CD14-positive monocyte (primary cell): Measurements from ENCODE around the gene KIF27. TPM values are rescaled to one million over a fixed set of nuclear protein-coding genes. Genes with fewer than 3 reads are reported as not detected.

Experiments used
- DNase-seq, 3 donors: peaks; one replicate each; pipeline ENCODE4 v3.0.0-alpha.2; 2011 to 2022
- H2AFZ ChIP-seq: 2 replicates; pipeline ENCODE4 v1.6.0; 2012; ENCODE audit warnings: mild to moderate bottlenecking, low read depth, low read length, inconsistent platforms; ENCODE audit not compliant: insufficient read depth, poor library complexity, severe bottlenecking
- H3K27ac ChIP-seq, 2 donors: 1 replicate in 1 of 2; 2 replicates in 1 of 2; pipeline ENCODE4 v1.5.1; 2012 to 2013; ENCODE audit warnings: low read length in 2 of 2, control low read depth in 1 of 2, inconsistent platforms in 1 of 2, low read depth in 1 of 2, mild to moderate bottlenecking in 1 of 2
- H3K27me3 ChIP-seq, 2 donors: one replicate each; pipeline versions ENCODE4 v1.6.0 to v1.6.1; 2011 to 2013; ENCODE audit warnings: low read length in 2 of 2; ENCODE audit not compliant: control insufficient read depth in 2 of 2, insufficient read depth in 2 of 2
- H3K36me3 ChIP-seq, 2 donors: replicated peaks in 1 of 2; 1 replicate in 1 of 2; 2 replicates in 1 of 2; pipeline versions ENCODE4 v1.5.1 to v1.6.1; 2012 to 2013; ENCODE audit warnings: low read length in 2 of 2, control low read depth in 1 of 2, inconsistent platforms in 1 of 2, mild to moderate bottlenecking in 1 of 2; ENCODE audit not compliant: insufficient read depth in 2 of 2, control insufficient read depth in 1 of 2
- H3K4me1 ChIP-seq, 2 donors: 1 replicate in 1 of 2; 2 replicates in 1 of 2; pipeline versions ENCODE4 v1.5.1 to v1.6.1; 2012 to 2013; ENCODE audit warnings: low read length in 2 of 2, control low read depth in 1 of 2, inconsistent platforms in 1 of 2, mild to moderate bottlenecking in 1 of 2, moderate library complexity in 1 of 2; ENCODE audit not compliant: insufficient read depth in 2 of 2, control insufficient read depth in 1 of 2
- H3K4me2 ChIP-seq: replicated peaks from 2 replicates; pipeline ENCODE3; 2012; ENCODE audit warnings: low read length, moderate library complexity, mild to moderate bottlenecking; ENCODE audit not compliant: poor library complexity, severe bottlenecking; ENCODE audit errors: extremely low read depth
- H3K4me3 ChIP-seq, 3 experiments: fragments of 200-600 bp in 1 of 3; sonication (generic) in 1 of 3; replicated peaks in 1 of 3; 1 replicate in 2 of 3; 2 replicates in 1 of 3; pipeline ENCODE4 v1.5.1; 2011 to 2013; ENCODE audit warnings: low read length in 3 of 3, mild to moderate bottlenecking in 3 of 3, control low read depth in 2 of 3, low read depth in 2 of 3, inconsistent platforms in 1 of 3, moderate library complexity in 1 of 3
- H3K79me2 ChIP-seq: 2 replicates; pipeline ENCODE4 v1.6.0; 2012; ENCODE audit warnings: mild to moderate bottlenecking, control low read depth, inconsistent platforms, low read length, moderate library complexity; ENCODE audit not compliant: insufficient read depth
- H3K9ac ChIP-seq: 2 replicates; pipeline ENCODE4 v1.6.0; 2017; ENCODE audit warnings: low read length, mild to moderate bottlenecking; ENCODE audit not compliant: insufficient read depth, poor library complexity, severe bottlenecking
- H3K9me3 ChIP-seq, 2 donors: replicated peaks in 1 of 2; 1 replicate in 1 of 2; 2 replicates in 1 of 2; pipeline versions ENCODE4 v1.5.1 to v1.6.1; 2012 to 2013; ENCODE audit warnings: low read length in 2 of 2, control low read depth in 1 of 2; ENCODE audit not compliant: control insufficient read depth in 1 of 2, insufficient read depth in 1 of 2
- H4K20me1 ChIP-seq: 2 replicates; pipeline ENCODE4 v1.6.0; 2012; ENCODE audit warnings: mild to moderate bottlenecking, low read length, control low read depth, moderate library complexity; ENCODE audit not compliant: insufficient read depth
- H3K27ac Mint-ChIP-seq, 7 donors: one replicate each; pipeline ENCODE4 v1.8.0; 2020; ENCODE audit warnings: mild to moderate bottlenecking in 7 of 7, mixed read lengths in 7 of 7, moderate library complexity in 6 of 7, inconsistent platforms in 2 of 7
- H3K27me3 Mint-ChIP-seq, 3 donors: one replicate each; pipeline ENCODE4 v1.8.0; 2021 to 2022; ENCODE audit warnings: low read depth in 3 of 3, mild to moderate bottlenecking in 3 of 3, mixed read lengths in 3 of 3, moderate library complexity in 3 of 3, inconsistent platforms in 1 of 3
- H3K36me3 Mint-ChIP-seq, 2 donors: one replicate each; pipeline ENCODE4 v1.8.0; 2020; ENCODE audit warnings: mixed read lengths in 2 of 2, inconsistent platforms in 1 of 2, mild to moderate bottlenecking in 1 of 2
- H3K4me1 Mint-ChIP-seq: one replicate; pipeline ENCODE4 v1.8.0; 2020; ENCODE audit warnings: mild to moderate bottlenecking, mixed read lengths
- H3K4me3 Mint-ChIP-seq, 2 donors: one replicate each; pipeline ENCODE4 v1.8.0; 2020; ENCODE audit warnings: mild to moderate bottlenecking in 2 of 2, mixed read lengths in 2 of 2, moderate library complexity in 1 of 2
- H3K9me3 Mint-ChIP-seq, 7 donors: one replicate each; pipeline ENCODE4 v1.8.0; 2020 to 2022; ENCODE audit warnings: mixed read lengths in 7 of 7, mild to moderate bottlenecking in 6 of 7, moderate library complexity in 6 of 7, inconsistent platforms in 2 of 7
- CTCF ChIP-seq: fragments of 200-600 bp; IDR thresholded peaks from one replicate; pipeline ENCODE4 v1.8.0; 2022; ENCODE audit warnings: antibody characterized with exemption, mild to moderate bottlenecking
- WGBS: methylation state at CpG from one replicate; pipeline ENCODE4 v1.1.5; 2013; ENCODE audit warnings: missing lambda C conversion rate; ENCODE audit not compliant: insufficient coverage; 5-methylcytosine and 5-hydroxymethylcytosine counted together
- intact Hi-C, 2 donors: fragments of 100-400 bp; cut with micrococcal nuclease; formaldehyde crosslinking; loops; one replicate each; pipeline versions ENCODE4 v1.15.0 to v1.15.1; 2023
- polyA plus RNA-seq, 3 donors: library from polyadenylated mRNA; depleted of rRNA in 1 of 3; unstranded in 2 of 3; stranded (reverse) in 1 of 3; fragments of 300-500 nt in 2 of 3; fragments of >200 nt in 1 of 3; fragmentation: Illumina TruSeq in 2 of 3; gene quantifications; 1 replicate in 2 of 3; 2 replicates in 1 of 3; pipeline ENCODE4 v1.2.3, GENCODE V29; 2012 to 2021

Gene KIF27
- polyA plus RNA-seq, 3 donors = 0.58 to 1.3 (median 1.1) TPM

GRCh38 chr9:83936523-83936922, 15.3 kb upstream of the KIF27 start:
- DNase-seq = no peak
- peaks cover 0 to 1% (median 0%) of the 10 kb centered on the region in 3 donors for H3K27me3 Mint-ChIP-seq
- intact Hi-C loops = loop anchor here (5.0 kb wide), 3 partner anchors 236 to 376 kb away; no protein-coding TSS in a partner anchor
- H3K9me3 Mint-ChIP-seq = peaks cover 0 to 1% (median 0%) of the 10 kb centered on the region in 7 donors
- Histone ChIP-seq H3K79me2 (no peaks in the 10 kb centered on the region), H4K20me1 (no peaks in the 10 kb centered on the region), H3K36me3 (peaks cover 20 to 32% of the 10 kb centered on the region in 2 donors), H2AFZ (no peak overlapping the region), H3K27me3 (no peaks in the 10 kb centered on the region), H3K4me3 (no peak overlapping the region), H3K9ac (no peak overlapping the region), H3K9me3 (no peaks in the 10 kb centered on the region), H3K4me1 (peaks cover 41 to 48% of the 10 kb centered on the region in 2 donors), H3K27ac (no peak overlapping the region), H3K4me2 (no peak overlapping the region)
- H3K4me3 Mint-ChIP-seq = no peak overlapping the region
- peak overlapping the region in 1 of 7 donors; percentile 78 for H3K27ac Mint-ChIP-seq
- peaks cover 28 to 34% of the 10 kb centered on the region in 2 donors for H3K36me3 Mint-ChIP-seq
- H3K4me1 Mint-ChIP-seq = peaks cover 43% of the 10 kb centered on the region
- no peak for TF ChIP-seq CTCF
- WGBS = 79% methylated on average over 2 of the region's 6 CpGs

- Histone ChIP-seq H3K36me3 (peaks cover 10 to 21% of the 10 kb centered on the region in 2 donors), H3K9ac (no peak overlapping the region), H3K4me2 (no peak overlapping the region), H4K20me1 (no peaks in the 10 kb centered on the region), H3K79me2 (no peaks in the 10 kb centered on the region), H3K27me3 (no peaks in the 10 kb centered on the region), H3K4me1 (peaks cover 52 to 59% of the 10 kb centered on the region in 2 donors), H2AFZ (no peak overlapping the region), H3K9me3 (no peaks in the 10 kb centered on the region), H3K4me3 (no peak overlapping the region), H3K27ac (no peak overlapping the region)
- peaks cover 54% of the 10 kb centered on the region for H3K4me1 Mint-ChIP-seq
- peak overlapping the region in 2 of 7 donors; percentile 74 to 76 for H3K27ac Mint-ChIP-seq
- no peak for DNase-seq
- peaks cover 0 to 1% (median 0%) of the 10 kb centered on the region in 3 donors for H3K27me3 Mint-ChIP-seq
- peaks cover 18 to 22% of the 10 kb centered on the region in 2 donors for H3K36me3 Mint-ChIP-seq
- intact Hi-C loops = loop anchor here (5.0 kb wide), 3 partner anchors 237 to 377 kb away; no protein-coding TSS in a partner anchor
- TF ChIP-seq CTCF = no peak
- H3K9me3 Mint-ChIP-seq = no peaks in the 10 kb centered on the region
- no peak overlapping the region for H3K4me3 Mint-ChIP-seq
- no CpG with 5 or more reads among the region's 3 CpGs for WGBS
Measured at GRCh38 chr9:83935276-83935935, 14.2 kb upstream of the KIF27 start.
